GM12878 (cell line): ENCODE measurements around the gene CCDC194. TPM values are rescaled to one million over a fixed set of nuclear protein-coding genes. Genes with fewer than 3 reads are reported as not detected.

Experiments
- ATAC-seq: fragments of 200-7000 bp; cut with Tn5 transposase; 3 replicates; pipeline ENCODE4 v1.9.1; 2020; ENCODE audit warnings: mild to moderate bottlenecking, moderate library complexity
- BruUV-seq: library from RNA; stranded (reverse); fragments of 400-500 nt; replicated peaks from 2 replicates; lab custom pipeline; 2021; lab: Mats Ljungman, UMichigan
- CTCF ChIA-PET: fragments of 300-600 bp; sonication (Branson Sonifier 250); formaldehyde crosslinking; extraction: SDS; loops from one replicate; lab custom pipeline; 2021; ENCODE audit warnings: inconsistent platforms; lab: Yijun Ruan, JAX
- POLR2A ChIA-PET: fragments of 350-600 bp; formaldehyde crosslinking; extraction: SDS; loops from one replicate; lab custom pipeline; 2021; ENCODE audit warnings: inconsistent platforms; lab: Charles Lee
- RAD21 ChIA-PET: fragments of 300-600 bp; sonication (Branson Sonifier 250); formaldehyde crosslinking; loops from one replicate; lab custom pipeline; 2023; ENCODE audit warnings: antibody characterized with exemption; ENCODE audit not compliant: unreplicated experiment; lab: Charles Lee
- SMC1A ChIA-PET: fragments of 300-600 bp; sonication (Branson Sonifier 250); formaldehyde crosslinking; loops from one replicate; lab custom pipeline; 2023; ENCODE audit not compliant: unreplicated experiment, uncharacterized antibody; lab: Charles Lee
- DNase-seq: peaks from one replicate; pipeline ENCODE4 v3.0.0-alpha.2; 2011; ENCODE audit warnings: low read depth, low spot score
- FAIRE-seq: peaks from 3 replicates; lab custom pipeline; 2011; peaks lifted over from hg19 to GRCh38; lab: Jason Lieb, UNC
- H2AFZ ChIP-seq: 2 replicates; pipeline ENCODE4 v1.6.0; 2011; ENCODE audit warnings: low read depth, low read length, control low read depth; ENCODE audit not compliant: control insufficient read depth
- H3K27ac ChIP-seq: 2 replicates; pipeline ENCODE4 v1.5.1; 2011; ENCODE audit warnings: control low read depth; ENCODE audit not compliant: control insufficient read depth, insufficient read depth
- H3K27me3 ChIP-seq, 2 experiments: replicated peaks in 1 of 2; 2 replicates each; pipeline versions ENCODE4 v1.6.0 to v1.6.1; 2011; ENCODE audit warnings: low read length in 1 of 2; ENCODE audit not compliant: control insufficient read depth in 2 of 2, insufficient read depth in 2 of 2
- H3K36me3 ChIP-seq, 2 experiments: 2 replicates each; pipeline ENCODE4 v1.5.1; 2011; ENCODE audit warnings: low read length in 1 of 2; ENCODE audit not compliant: control insufficient read depth in 2 of 2, insufficient read depth in 2 of 2
- H3K4me1 ChIP-seq: 2 replicates; pipeline ENCODE4 v1.6.1; 2011; ENCODE audit warnings: mild to moderate bottlenecking, low read length, moderate library complexity, mixed read lengths; ENCODE audit not compliant: control insufficient read depth, insufficient read depth
- H3K4me2 ChIP-seq: 2 replicates; pipeline ENCODE4 v1.6.0; 2011; ENCODE audit warnings: control low read depth; ENCODE audit not compliant: control insufficient read depth, insufficient read depth
- H3K4me3 ChIP-seq: fragments of 200-600 bp; sonication (generic); 2 replicates; pipeline ENCODE4 v1.5.1; 2016
- H3K79me2 ChIP-seq: 2 replicates; pipeline ENCODE4 v1.6.0; 2011; ENCODE audit warnings: low read length; ENCODE audit not compliant: control insufficient read depth, insufficient read depth
- H3K9ac ChIP-seq: 2 replicates; pipeline ENCODE4 v1.8.0; 2011; ENCODE audit warnings: low read length, control low read depth, mixed read lengths; ENCODE audit not compliant: control insufficient read depth, insufficient read depth
- H3K9me3 ChIP-seq: replicated peaks from 3 replicates; pipeline ENCODE4 v1.5.1; 2011; ENCODE audit warnings: mild to moderate bottlenecking, low read length; ENCODE audit not compliant: control insufficient read depth, insufficient read depth
- H4K20me1 ChIP-seq: 2 replicates; pipeline ENCODE4 v1.6.0; 2011; ENCODE audit not compliant: control insufficient read depth, insufficient read depth
- ATF2 ChIP-seq: IDR thresholded peaks from 2 replicates; pipeline ENCODE4 v1.6.1; 2012; ENCODE audit warnings: low read length, inconsistent platforms
- HDGF ChIP-seq: fragments of 450-650 bp; IDR thresholded peaks from 2 replicates; pipeline ENCODE4 v1.6.1; 2016; ENCODE audit warnings: antibody characterized with exemption
- RELB ChIP-seq: fragments of 450-650 bp; IDR thresholded peaks from 2 replicates; pipeline ENCODE4 v1.6.1; 2017; ENCODE audit warnings: low read depth, mild to moderate bottlenecking, moderate library complexity
- SIN3A ChIP-seq: IDR thresholded peaks from 2 replicates; pipeline ENCODE4 v1.6.1; 2012; ENCODE audit warnings: low read depth, low read length, improper control_type of control experiment
- ZBTB40 ChIP-seq: fragments of 450-650 bp; IDR thresholded peaks from 2 replicates; pipeline ENCODE4 v1.6.1; 2016; ENCODE audit warnings: mild to moderate bottlenecking, moderate library complexity, borderline replicate concordance
- WGBS: methylation state at CpG from one replicate; pipeline ENCODE4 v1.1.6; 2016; ENCODE audit warnings: low lambda C conversion rate; ENCODE audit not compliant: insufficient replicate concordance, insufficient coverage; ENCODE audit errors: missing lambda C conversion rate; 5-methylcytosine and 5-hydroxymethylcytosine counted together
- in situ Hi-C: fragments of 300-500 bp; cut with MboI; formaldehyde crosslinking; loops from 9 replicates; pipeline ENCODE4 v1.14.3; 2018; ENCODE audit warnings: mixed read lengths
- intact Hi-C: fragments of 100-400 bp; cut with micrococcal nuclease; formaldehyde crosslinking; loops from one replicate; pipeline ENCODE4 v1.14.2; 2022; ENCODE audit not compliant: unreplicated experiment
- polyA plus RNA-seq, 11 experiments: library from polyadenylated mRNA; depleted of rRNA in 4 of 11; unstranded in 6 of 11; stranded (reverse) in 5 of 11; fragments of >200 nt; fragmentation: Nextera tagmentation in 4 of 11; fragmentation: Illumina TruSeq in 1 of 11; extraction: Ambion mirVana in 4 of 11; extraction: Trizol in 1 of 11; gene quantifications; 1 replicate in 1 of 11; 2 replicates in 10 of 11; pipeline versions ENCODE4 v1.2.1 to v1.2.3, GENCODE V29; 2011 to 2016; ENCODE audit warnings: inconsistent platforms in 2 of 11, missing spikeins in 2 of 11, low read depth in 1 of 11
- total RNA-seq, 4 experiments: library from RNA; depleted of rRNA in 3 of 4; stranded (reverse); fragments of >200 nt in 3 of 4; fragmentation: Illumina TruSeq in 1 of 4; extraction: Trizol in 1 of 4; gene quantifications; 2 replicates each; pipeline versions ENCODE4 v1.2.1 to v1.2.3, GENCODE V29; 2013 to 2021

CCDC194 gene
- total and polyA plus RNA-seq, 10 of the 15 experiments (the other 5 are each of a cell fraction or from before 2014, with no cell fraction given) = 0.07 to 3.4 (median 0.97) TPM

GRCh38 chr19:17436094-17436873, 42.3 kb upstream of the CCDC194 start:
- no peaks in the 10 kb centered on the region for H3K79me2 ChIP-seq

More at GRCh38 chr19:17436094-17436873, 42.3 kb upstream of the CCDC194 start:
- TF ChIP-seq HDGF (no peak), ZBTB40 (no peak), RELB (no peak), ATF2 (no peak), SIN3A (no peak)
- Histone ChIP-seq H3K9me3 (no peaks in the 10 kb centered on the region; the same call in 2 of the 3 replicates), H3K4me2 (no peak overlapping the region), H4K20me1 (no peaks in the 10 kb centered on the region), H3K4me1 (no peaks in the 10 kb centered on the region), H3K9ac (no peak overlapping the region), H2AFZ (no peak overlapping the region), H3K27ac (no peak overlapping the region), H3K4me3 (no peak overlapping the region), H3K27me3 (no peaks in the 10 kb centered on the region), H3K36me3 (no peaks in the 10 kb centered on the region)
- ChIA-PET POLR2A (no interaction called here), SMC1A (no interaction called here), RAD21 (no interaction called here), CTCF (interaction anchor here (0.9 kb wide), 1 partner anchor 8 kb away, joined by 3 read pairs; no protein-coding TSS in a partner anchor)
- ATAC-seq = no peak
- no TSS peak for BruUV-seq
- 81% methylated on average over 25 of the region's 25 CpGs for WGBS
- FAIRE-seq = no peak
- intact Hi-C loops (no loop called here), in situ Hi-C loops (no loop called here)
- DNase-seq = no peak
